ENCODE data around the gene RNF145.

Gene RNF145

GRCh38 chr5:159157552-159157951 is 51.8 kb downstream of the RNF145 start:
- Histone ChIP-seq H3K9me3 (ENCODE audit: low read length) (no peaks in the 10 kb centered on the region), H3K79me2 (ENCODE audit: insufficient read depth, low read length) (no peaks in the 10 kb centered on the region), H3K4me3 (ENCODE audit: low read depth, low read length, poor library complexity, severe bottlenecking) (no peak overlapping the region), H3K9ac (ENCODE audit: low read length) (no peak overlapping the region), H3K27me3 (ENCODE audit: insufficient read depth, low read length) (no peaks in the 10 kb centered on the region), H4K20me1 (ENCODE audit: insufficient read depth, low read length) (no peaks in the 10 kb centered on the region), H3K9me2 (ENCODE audit: low read depth, low read length) (no peaks in the 10 kb centered on the region), H2AFZ (ENCODE audit: low read length) (no peak overlapping the region), H3F3A (ENCODE audit: insufficient read depth, low read length) (peaks cover 4% of the 10 kb centered on the region; the same call in 1 of the 2 replicates), H3K36me3 (ENCODE audit: insufficient read depth, low read length) (peaks cover 55% of the 10 kb centered on the region; the same call in 1 of the 2 replicates), H3K27ac (ENCODE audit: low read depth, low read length, poor library complexity, severe bottlenecking) (no peak overlapping the region), H3K4me2 (ENCODE audit: low read length) (no peak overlapping the region), H3K4me1 (ENCODE audit: insufficient read depth, low read length, severe bottlenecking) (no peaks in the 10 kb centered on the region)
- TF ChIP-seq, protein P1, sequence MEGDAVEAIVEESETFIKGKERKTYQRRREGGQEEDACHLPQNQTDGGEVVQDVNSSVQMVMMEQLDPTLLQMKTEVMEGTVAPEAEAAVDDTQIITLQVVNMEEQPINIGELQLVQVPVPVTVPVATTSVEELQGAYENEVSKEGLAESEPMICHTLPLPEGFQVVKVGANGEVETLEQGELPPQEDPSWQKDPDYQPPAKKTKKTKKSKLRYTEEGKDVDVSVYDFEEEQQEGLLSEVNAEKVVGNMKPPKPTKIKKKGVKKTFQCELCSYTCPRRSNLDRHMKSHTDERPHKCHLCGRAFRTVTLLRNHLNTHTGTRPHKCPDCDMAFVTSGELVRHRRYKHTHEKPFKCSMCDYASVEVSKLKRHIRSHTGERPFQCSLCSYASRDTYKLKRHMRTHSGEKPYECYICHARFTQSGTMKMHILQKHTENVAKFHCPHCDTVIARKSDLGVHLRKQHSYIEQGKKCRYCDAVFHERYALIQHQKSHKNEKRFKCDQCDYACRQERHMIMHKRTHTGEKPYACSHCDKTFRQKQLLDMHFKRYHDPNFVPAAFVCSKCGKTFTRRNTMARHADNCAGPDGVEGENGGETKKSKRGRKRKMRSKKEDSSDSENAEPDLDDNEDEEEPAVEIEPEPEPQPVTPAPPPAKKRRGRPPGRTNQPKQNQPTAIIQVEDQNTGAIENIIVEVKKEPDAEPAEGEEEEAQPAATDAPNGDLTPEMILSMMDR (IDR thresholded peaks at IDR 0.05; ENCODE audit: low read length) = no peak
- TF ChIP-seq EZH2 (IDR thresholded peaks at IDR 0.05; ENCODE audit: borderline replicate concordance, low read length) = no peak

DNA sequence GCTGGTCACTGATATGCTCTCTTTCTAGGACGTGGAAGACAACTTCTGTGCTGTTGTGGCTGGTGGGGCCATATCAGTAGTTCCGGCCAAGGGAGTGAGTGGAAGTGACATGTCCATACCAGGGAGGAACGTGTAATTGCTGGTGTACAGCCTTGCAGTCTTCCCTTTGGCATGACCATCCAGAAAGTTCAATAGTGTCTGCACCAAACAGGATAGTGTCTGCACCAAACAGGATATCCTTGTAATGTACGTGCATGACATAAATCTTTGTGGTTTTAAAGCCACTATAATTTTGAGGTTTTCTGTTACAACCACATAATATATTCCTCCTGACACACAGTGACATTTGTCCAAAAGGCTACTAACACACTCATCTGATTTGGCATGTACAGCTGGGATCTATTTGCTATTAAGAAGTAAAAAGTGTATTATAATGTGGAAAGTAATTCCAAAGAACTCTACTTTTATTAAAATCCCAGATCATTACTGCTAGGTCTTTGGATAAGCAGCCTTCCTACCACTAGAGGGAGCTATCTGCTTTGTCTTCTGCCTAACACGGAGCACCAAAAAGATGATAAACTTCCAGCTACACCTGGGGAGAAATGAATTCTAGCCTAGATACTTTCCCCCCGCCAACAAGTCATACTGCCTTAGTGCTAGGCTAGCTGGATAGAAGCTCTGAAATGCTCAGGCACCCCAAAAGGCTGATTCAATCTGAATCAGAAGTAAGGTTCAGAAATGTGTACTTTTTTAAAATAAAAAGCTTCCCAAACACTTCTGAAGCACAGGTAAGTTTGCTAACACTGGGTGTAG is 52.7 kb downstream of the RNF145 start:
- Histone ChIP-seq H3F3A (ENCODE audit: insufficient read depth, low read length) (peaks cover 4% of the 10 kb centered on the region; the same call in 1 of the 2 replicates), H3K4me2 (ENCODE audit: low read length) (no peak overlapping the region), H3K36me3 (ENCODE audit: insufficient read depth, low read length) (peaks cover 50% of the 10 kb centered on the region; the same call in 1 of the 2 replicates), H4K20me1 (ENCODE audit: insufficient read depth, low read length) (no peaks in the 10 kb centered on the region), H2AFZ (ENCODE audit: low read length) (no peak overlapping the region), H3K9me3 (ENCODE audit: low read length) (no peaks in the 10 kb centered on the region), H3K4me3 (ENCODE audit: low read depth, low read length, poor library complexity, severe bottlenecking) (no peak overlapping the region), H3K27me3 (ENCODE audit: insufficient read depth, low read length) (no peaks in the 10 kb centered on the region), H3K4me1 (ENCODE audit: insufficient read depth, low read length, severe bottlenecking) (no peaks in the 10 kb centered on the region), H3K27ac (ENCODE audit: low read depth, low read length, poor library complexity, severe bottlenecking) (no peak overlapping the region), H3K79me2 (ENCODE audit: insufficient read depth, low read length) (no peaks in the 10 kb centered on the region), H3K9ac (ENCODE audit: low read length) (no peak overlapping the region), H3K9me2 (ENCODE audit: low read depth, low read length) (no peaks in the 10 kb centered on the region)
- TF ChIP-seq, protein P1 (IDR thresholded peaks at IDR 0.05; ENCODE audit: low read length) = peak; percentile 93
- no peak for TF ChIP-seq EZH2 (IDR thresholded peaks at IDR 0.05; ENCODE audit: borderline replicate concordance, low read length)

- peaks cover 44% of the 10 kb centered on the region; the same call in 1 of the 2 replicates for H3K36me3 ChIP-seq (ENCODE audit: insufficient read depth, low read length)
- no peak overlapping the region for H3K4me2 ChIP-seq (ENCODE audit: low read length)
Observed at GRCh38 chr5:159155960-159156359, 53.4 kb downstream of the RNF145 start.

More at GRCh38 chr5:159155960-159156359, 53.4 kb downstream of the RNF145 start:
- peaks cover 4% of the 10 kb centered on the region; the same call in 1 of the 2 replicates for H3F3A ChIP-seq (ENCODE audit: insufficient read depth, low read length)
- H2AFZ ChIP-seq (ENCODE audit: low read length) = no peak overlapping the region
- no peaks in the 10 kb centered on the region for H3K9me2 ChIP-seq (ENCODE audit: low read depth, low read length)
- H3K4me1 ChIP-seq (ENCODE audit: insufficient read depth, low read length, severe bottlenecking) = no peaks in the 10 kb centered on the region
- H3K9ac ChIP-seq (ENCODE audit: low read length) = no peak overlapping the region
- no peaks in the 10 kb centered on the region for H3K79me2 ChIP-seq (ENCODE audit: insufficient read depth, low read length)
- H4K20me1 ChIP-seq (ENCODE audit: insufficient read depth, low read length) = no peaks in the 10 kb centered on the region
- TF ChIP-seq EZH2 (IDR thresholded peaks at IDR 0.05; ENCODE audit: borderline replicate concordance, low read length) = no peak
- TF ChIP-seq, protein P1 (IDR thresholded peaks at IDR 0.05; ENCODE audit: low read length) = no peak
- no peaks in the 10 kb centered on the region for H3K27me3 ChIP-seq (ENCODE audit: insufficient read depth, low read length)
- no peak overlapping the region for H3K27ac ChIP-seq (ENCODE audit: low read depth, low read length, poor library complexity, severe bottlenecking)
- H3K9me3 ChIP-seq (ENCODE audit: low read length) = no peaks in the 10 kb centered on the region
- H3K4me3 ChIP-seq (ENCODE audit: low read depth, low read length, poor library complexity, severe bottlenecking) = no peak overlapping the region

Data from OCI-LY1 (cell line).